ENCODE data around the gene TMEM43.

TMEM43 gene

GRCh38 chr3:14178247-14179113 lies 53.6 kb downstream of the TMEM43 start, which contains the start of the genes LSM3 and XPC:
LSM3 (plus strand) TSS chr3:14178817; CDS start chr3:14178861, 44 bp downstream.
XPC (minus strand) TSS chr3:14178601; CDS start chr3:14178568, 33 bp downstream.
- DNase-seq, result peak; percentile 64

GRCh38 chr3:14179114-14179465 lies 54.2 kb downstream of the TMEM43 start:
- DNase-seq, result no peak

DNA sequence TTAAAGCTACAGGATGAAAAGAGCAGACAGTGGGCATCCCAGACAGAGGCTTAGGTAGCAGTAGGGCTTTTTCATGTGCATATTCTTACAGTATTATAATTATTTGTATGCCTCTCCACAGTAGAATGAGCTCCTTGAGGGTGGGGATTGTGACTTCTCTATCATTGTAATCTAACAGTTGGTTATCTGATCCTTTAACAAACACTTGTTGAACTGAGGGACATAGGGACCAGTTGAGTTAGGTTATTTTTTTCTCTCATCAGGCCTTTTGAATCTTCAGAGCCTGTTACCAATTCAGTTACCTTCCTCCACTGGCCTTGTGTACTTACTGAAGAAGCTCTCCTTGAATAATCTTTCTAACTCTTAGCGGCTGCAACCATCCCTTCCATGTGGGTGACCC lies 54.9 kb downstream of the TMEM43 start:
- DNase-seq, result no peak

GRCh38 chr3:14181253-14181652 lies 56.4 kb downstream of the TMEM43 start:
- DNase-seq, result no peak

DNA sequence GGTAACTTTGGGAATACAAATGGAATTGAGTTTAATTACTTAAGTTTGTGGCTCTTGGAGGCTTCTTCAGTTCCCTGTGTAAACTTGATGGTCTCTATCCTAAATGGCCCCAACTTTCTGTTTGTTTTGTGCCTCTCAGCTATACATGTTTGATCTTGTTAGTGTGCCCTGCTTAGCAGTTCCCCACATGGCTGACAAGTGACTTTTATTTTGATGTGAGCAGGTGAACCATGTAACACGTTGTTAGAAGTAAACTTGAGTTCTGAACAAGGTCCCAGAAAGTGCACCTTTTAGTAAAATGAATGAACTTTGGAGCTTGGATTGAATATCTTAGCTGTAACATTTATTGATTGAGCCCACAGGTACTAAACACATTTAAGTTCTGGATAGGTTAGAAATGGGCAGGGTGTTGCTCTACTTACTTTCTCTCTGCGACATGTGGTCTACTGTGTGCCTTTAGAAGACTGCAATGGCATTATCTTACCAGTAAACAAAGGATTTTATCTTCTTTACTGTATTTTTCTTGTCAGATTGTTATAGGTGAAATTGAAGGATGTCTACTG lies 58.2 kb downstream of the TMEM43 start:
- DNase-seq, result no peak

DNA sequence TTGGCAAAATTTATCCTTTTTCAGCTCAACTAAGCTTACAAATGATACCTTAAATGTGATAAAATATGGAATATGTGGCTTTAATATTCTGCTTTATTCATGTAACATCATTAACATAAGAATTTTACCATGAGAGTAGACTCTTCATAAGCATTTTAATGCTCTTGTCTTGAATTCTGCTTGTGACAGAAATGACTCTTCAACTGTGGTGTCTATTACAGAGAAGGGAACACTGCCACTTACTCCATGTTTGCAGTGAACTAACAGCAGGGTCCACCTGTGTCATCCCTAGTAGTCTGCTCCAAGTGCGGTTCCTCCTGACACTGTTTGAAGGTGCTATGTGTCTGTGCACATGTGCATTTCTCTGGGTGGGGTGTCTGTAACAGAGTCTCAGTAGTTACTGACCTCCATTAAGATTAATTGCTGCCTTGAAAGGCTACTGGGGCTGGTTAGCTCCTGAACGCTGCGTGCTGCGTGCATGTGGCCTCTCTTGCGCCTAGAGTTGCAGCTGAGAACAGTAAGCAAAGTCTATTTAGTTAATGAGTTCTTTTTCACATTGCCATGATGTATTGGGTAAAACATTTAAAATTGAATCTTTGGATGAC lies 62.1 kb downstream of the TMEM43 start:
- no peak for DNase-seq

DNA sequence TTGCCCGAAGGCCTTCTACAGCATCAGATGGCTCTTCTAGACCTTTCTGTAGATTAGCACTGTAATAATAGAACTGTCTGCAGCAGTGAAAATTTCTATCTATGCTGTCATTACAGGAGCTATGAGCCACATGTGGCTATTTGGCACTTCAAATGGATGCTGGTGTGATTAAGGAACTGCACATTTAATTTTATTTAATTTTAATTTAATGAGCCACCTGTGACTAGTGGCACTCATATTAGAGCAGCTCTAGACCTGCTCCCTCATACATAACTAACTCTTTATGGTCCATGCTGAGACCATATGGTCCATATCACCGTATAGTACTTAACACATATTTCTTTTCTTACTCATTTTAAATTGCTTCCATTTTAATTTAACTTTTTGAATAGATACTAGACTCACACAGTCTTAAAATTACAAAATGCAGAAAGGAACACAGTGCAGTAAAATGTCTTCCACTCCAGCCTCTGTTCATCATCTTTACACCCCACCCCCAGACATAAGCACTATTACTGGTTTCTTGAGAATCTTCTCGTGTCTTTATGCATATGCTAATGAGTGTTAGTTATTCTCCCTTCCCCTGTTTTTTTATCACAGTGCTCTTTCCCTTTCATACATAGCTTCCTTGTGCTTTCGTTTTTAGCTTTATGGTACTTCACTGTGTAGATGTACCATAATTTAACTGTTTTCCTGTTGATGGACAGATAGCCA lies 63.3 kb downstream of the TMEM43 start:
- DNase-seq, result no peak

Data from 8988T (cell line).